Immature natural killer cell (primary cell): Measurements from ENCODE around the gene MAP1LC3B2. TPM values are rescaled to one million over a fixed set of nuclear protein-coding genes. Genes with fewer than 3 reads are reported as not detected.
A peak's percentile ranks its signal among the peaks of the same experiment; 100 is the strongest.

Experiments
- DNase-seq, 3 donors: peaks; one replicate each; pipeline ENCODE4 v3.0.0; 2022; ENCODE audit warnings: mixed read lengths in 1 of 3
- H3K27ac Mint-ChIP-seq, 6 donors: one replicate each; pipeline ENCODE4 v1.8.0; 2020; ENCODE audit warnings: mixed read lengths in 6 of 6, mild to moderate bottlenecking in 5 of 6, inconsistent platforms in 4 of 6, moderate library complexity in 3 of 6
- H3K27me3 Mint-ChIP-seq, 3 donors: one replicate each; pipeline ENCODE4 v1.8.0; 2020 to 2021; ENCODE audit warnings: low read depth in 3 of 3, mild to moderate bottlenecking in 3 of 3, mixed read lengths in 3 of 3, moderate library complexity in 3 of 3, inconsistent platforms in 1 of 3
- H3K36me3 Mint-ChIP-seq, 3 donors: one replicate each; pipeline ENCODE4 v1.8.0; 2020; ENCODE audit warnings: mixed read lengths in 3 of 3, inconsistent platforms in 2 of 3, mild to moderate bottlenecking in 2 of 3
- H3K4me1 Mint-ChIP-seq, 2 donors: one replicate each; pipeline ENCODE4 v1.8.0; 2020; ENCODE audit warnings: inconsistent platforms in 2 of 2, mild to moderate bottlenecking in 2 of 2, mixed read lengths in 2 of 2, moderate library complexity in 1 of 2
- H3K4me3 Mint-ChIP-seq, 5 donors: one replicate each; pipeline ENCODE4 v1.8.0; 2020; ENCODE audit warnings: mild to moderate bottlenecking in 5 of 5, mixed read lengths in 5 of 5, inconsistent platforms in 3 of 5, moderate library complexity in 3 of 5
- H3K9me3 Mint-ChIP-seq, 6 donors: one replicate each; pipeline ENCODE4 v1.8.0; 2020; ENCODE audit warnings: mild to moderate bottlenecking in 6 of 6, mixed read lengths in 6 of 6, inconsistent platforms in 4 of 6, moderate library complexity in 3 of 6
- polyA plus RNA-seq, 3 donors: library from polyadenylated mRNA; unstranded; fragments of 300-500 nt; fragmentation: Illumina TruSeq; gene quantifications; one replicate each; pipeline ENCODE4 v1.2.3, GENCODE V29; 2021

MAP1LC3B2 gene
- 10 to 100 TPM in 1 of 3 donors, 1 to 10 TPM in 2; 2.4 to 11.3 (median 9.8) TPM for polyA plus RNA-seq

GRCh38 chr12:116559162-116559935 is at the start of gene MAP1LC3B2:
Gene MAP1LC3B2 (plus strand): TSS chr12:116559381. CDS start chr12:116575943, 16,562 bp downstream.
- peaks cover 0 to 5% (median 4%) of the 10 kb centered on the region in 3 donors for H3K36me3 Mint-ChIP-seq
- peaks cover 21 to 25% of the 10 kb centered on the region in 2 donors for H3K4me1 Mint-ChIP-seq
- peaks cover 12 to 16% (median 13%) of the 10 kb centered on the region in 3 donors for H3K27me3 Mint-ChIP-seq
- peak; percentile 80 to 81 (median 80) for DNase-seq
- peak within 1 kb of the TSS; percentile 80 to 96 (median 92) for H3K27ac Mint-ChIP-seq
- H3K4me3 Mint-ChIP-seq = peak within 1 kb of the TSS; percentile 79 to 91 (median 83)
- peaks cover 0 to 11% (median 3%) of the 10 kb centered on the region in 6 donors for H3K9me3 Mint-ChIP-seq

- Mint-ChIP-seq H3K4me1 (peaks cover 0 to 1% of the 10 kb centered on the region in 2 donors), H3K27me3 (peaks cover 2 to 5% (median 4%) of the 10 kb centered on the region in 3 donors), H3K9me3 (no peaks in the 10 kb centered on the region), H3K36me3 (no peaks in the 10 kb centered on the region), H3K27ac (no peak overlapping the region), H3K4me3 (no peak overlapping the region)
- DNase-seq = no peak
These were observed 45.2 kb upstream of the MAP1LC3B2 start for GRCh38 chr12:116513944-116514343.

- no peak overlapping the region for H3K27ac Mint-ChIP-seq
- no peaks in the 10 kb centered on the region for H3K4me1 Mint-ChIP-seq
- no peak for DNase-seq
These were observed 43.5 kb upstream of the MAP1LC3B2 start for GRCh38 chr12:116515684-116516083.

DNA sequence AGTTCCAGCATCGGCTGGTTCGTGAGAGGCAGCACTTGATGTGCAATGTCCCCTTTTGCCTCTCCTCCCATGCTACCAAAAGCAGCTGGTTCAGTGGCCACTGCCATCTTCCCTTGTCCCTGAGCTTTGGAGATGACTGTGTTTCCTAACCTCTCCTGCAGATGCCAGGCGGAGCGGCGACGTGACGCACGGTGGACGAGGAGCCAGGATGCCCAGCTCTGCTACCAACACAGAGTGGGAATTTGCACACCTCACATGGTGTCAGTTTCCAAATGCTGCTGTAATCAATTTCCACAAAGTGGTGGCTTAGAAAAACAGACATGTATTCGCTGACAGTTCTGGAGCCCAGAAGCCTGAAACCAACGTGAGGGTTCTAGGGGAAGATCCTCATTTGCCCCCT is 42.5 kb upstream of the MAP1LC3B2 start:
- no peak for DNase-seq
- peaks cover 0 to 3% (median 0%) of the 10 kb centered on the region in 3 donors for H3K27me3 Mint-ChIP-seq
- no peaks in the 10 kb centered on the region for H3K4me1 Mint-ChIP-seq
- H3K4me3 Mint-ChIP-seq = no peak overlapping the region
- H3K27ac Mint-ChIP-seq = no peak overlapping the region
- H3K9me3 Mint-ChIP-seq = no peaks in the 10 kb centered on the region
- no peaks in the 10 kb centered on the region for H3K36me3 Mint-ChIP-seq

More at GRCh38 chr12:116515684-116516083, 43.5 kb upstream of the MAP1LC3B2 start:
- H3K9me3 Mint-ChIP-seq = no peaks in the 10 kb centered on the region
- H3K27me3 Mint-ChIP-seq = peaks cover 0 to 5% (median 2%) of the 10 kb centered on the region in 3 donors
- no peaks in the 10 kb centered on the region for H3K36me3 Mint-ChIP-seq
- H3K4me3 Mint-ChIP-seq = no peak overlapping the region

- peaks cover 0 to 3% (median 3%) of the 10 kb centered on the region in 3 donors for H3K27me3 Mint-ChIP-seq
- H3K36me3 Mint-ChIP-seq = no peaks in the 10 kb centered on the region
- H3K9me3 Mint-ChIP-seq = no peaks in the 10 kb centered on the region
- H3K27ac Mint-ChIP-seq = no peak overlapping the region
- H3K4me3 Mint-ChIP-seq = no peak overlapping the region
- no peak for DNase-seq
- H3K4me1 Mint-ChIP-seq = no peaks in the 10 kb centered on the region
These were observed 41.6 kb upstream of the MAP1LC3B2 start for GRCh38 chr12:116517431-116518045.

GRCh38 chr12:116520225-116520760 is 38.9 kb upstream of the MAP1LC3B2 start:
- H3K27me3 Mint-ChIP-seq = peaks cover 3 to 5% (median 5%) of the 10 kb centered on the region in 3 donors
- H3K9me3 Mint-ChIP-seq = no peaks in the 10 kb centered on the region
- no peak for DNase-seq
- no peak overlapping the region for H3K4me3 Mint-ChIP-seq
- no peak overlapping the region for H3K27ac Mint-ChIP-seq
- no peaks in the 10 kb centered on the region for H3K4me1 Mint-ChIP-seq
- no peaks in the 10 kb centered on the region for H3K36me3 Mint-ChIP-seq

DNA sequence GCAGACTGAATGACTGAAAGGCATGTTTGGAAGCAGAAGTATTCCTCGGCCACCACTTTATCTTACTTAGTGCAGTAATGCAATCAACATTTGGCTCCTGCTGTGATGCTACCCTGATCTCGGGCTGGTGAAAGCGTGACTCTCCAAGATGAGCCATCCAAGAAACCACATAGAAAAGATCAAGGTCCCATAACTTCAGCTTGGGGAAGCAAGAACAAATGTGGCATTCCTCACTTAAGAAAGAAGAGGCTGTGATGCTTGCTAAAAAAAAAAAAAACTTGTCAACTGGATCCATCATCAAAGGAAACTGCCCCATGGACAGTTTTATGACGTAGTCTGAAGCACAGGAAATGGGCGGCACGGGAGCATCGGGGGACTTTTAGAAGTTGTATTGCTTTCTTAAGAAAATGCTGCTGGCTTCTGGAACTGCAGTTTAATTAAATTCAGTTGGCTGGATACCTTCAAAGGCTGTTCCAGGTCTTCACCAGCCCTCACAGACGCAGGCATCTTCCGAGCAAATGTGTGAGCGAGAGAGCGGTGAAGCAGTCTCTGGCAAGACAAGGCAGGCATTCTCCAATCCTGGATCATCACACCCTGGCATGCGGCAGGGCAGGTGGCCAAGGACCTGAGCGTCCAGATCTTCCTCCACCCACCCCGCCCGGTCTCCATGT is 38.2 kb upstream of the MAP1LC3B2 start:
- no peak for DNase-seq
- H3K9me3 Mint-ChIP-seq = no peaks in the 10 kb centered on the region
- H3K36me3 Mint-ChIP-seq = no peaks in the 10 kb centered on the region
- H3K27me3 Mint-ChIP-seq = peaks cover 3 to 5% (median 5%) of the 10 kb centered on the region in 3 donors
- no peak overlapping the region for H3K4me3 Mint-ChIP-seq
- no peaks in the 10 kb centered on the region for H3K4me1 Mint-ChIP-seq
- no peak overlapping the region for H3K27ac Mint-ChIP-seq

- no peak overlapping the region for H3K27ac Mint-ChIP-seq
- no peaks in the 10 kb centered on the region for H3K4me1 Mint-ChIP-seq
These were observed 34.9 kb upstream of the MAP1LC3B2 start for GRCh38 chr12:116524311-116524710.

DNA sequence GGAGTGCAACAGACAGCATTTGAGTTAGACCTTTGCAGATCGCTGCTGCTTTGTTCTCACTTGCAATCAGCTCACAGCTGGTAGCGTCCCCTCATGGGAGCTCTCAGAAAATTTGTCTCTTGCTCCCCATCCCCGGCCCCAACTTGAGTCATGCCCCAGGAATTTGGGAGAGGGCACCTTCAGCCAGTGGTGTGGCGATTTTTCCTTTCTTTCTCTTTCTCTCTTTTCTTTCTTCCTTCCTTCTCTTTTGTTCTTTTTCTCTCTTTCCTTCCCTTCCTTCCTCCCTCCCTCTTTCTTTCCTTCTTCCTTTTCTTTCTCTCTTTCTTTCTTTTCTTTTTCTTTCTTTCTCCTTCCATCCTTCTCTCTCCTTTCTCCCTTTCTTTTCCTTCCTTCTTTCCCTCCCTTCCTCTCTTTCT is 34.2 kb upstream of the MAP1LC3B2 start:
- Mint-ChIP-seq H3K27me3 (peaks cover 3 to 8% (median 5%) of the 10 kb centered on the region in 3 donors), H3K9me3 (no peaks in the 10 kb centered on the region), H3K4me1 (no peaks in the 10 kb centered on the region)

More at GRCh38 chr12:116524311-116524710, 34.9 kb upstream of the MAP1LC3B2 start:
- H3K9me3 Mint-ChIP-seq = no peaks in the 10 kb centered on the region
- no peak overlapping the region for H3K4me3 Mint-ChIP-seq
- peaks cover 3 to 8% (median 5%) of the 10 kb centered on the region in 3 donors for H3K27me3 Mint-ChIP-seq
- DNase-seq = no peak
- H3K36me3 Mint-ChIP-seq = no peaks in the 10 kb centered on the region

GRCh38 chr12:116525418-116526001 is 33.7 kb upstream of the MAP1LC3B2 start:
- H3K36me3 Mint-ChIP-seq = no peaks in the 10 kb centered on the region
- no peak overlapping the region for H3K4me3 Mint-ChIP-seq
- H3K27me3 Mint-ChIP-seq = peaks cover 4 to 11% (median 5%) of the 10 kb centered on the region in 3 donors
- H3K4me1 Mint-ChIP-seq = no peaks in the 10 kb centered on the region
- no peak overlapping the region for H3K27ac Mint-ChIP-seq
- no peak for DNase-seq
- no peaks in the 10 kb centered on the region for H3K9me3 Mint-ChIP-seq

More for the DNA sequence above, 34.2 kb upstream of the MAP1LC3B2 start:
- Mint-ChIP-seq H3K4me3 (no peak overlapping the region), H3K27ac (no peak overlapping the region), H3K36me3 (no peaks in the 10 kb centered on the region)
- no peak for DNase-seq

DNA sequence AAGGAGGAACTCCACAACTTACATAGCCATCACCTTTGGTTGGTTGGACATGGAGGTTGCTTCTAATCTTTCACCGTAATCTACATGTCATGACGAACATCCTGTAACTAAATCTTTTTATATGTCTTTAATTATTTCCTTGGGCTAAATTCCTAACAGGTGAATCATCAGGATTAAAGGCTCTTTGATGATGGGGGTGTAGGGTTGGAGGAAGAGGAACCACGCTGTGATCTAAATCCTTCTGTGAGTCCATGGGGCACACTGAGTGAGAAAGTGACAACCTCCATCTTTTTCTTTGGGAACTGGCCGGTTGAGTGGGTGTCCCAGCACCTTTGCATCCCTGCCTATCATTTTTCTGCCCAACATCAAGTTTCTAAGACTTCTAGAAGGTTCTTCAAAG is 31.1 kb upstream of the MAP1LC3B2 start:
- no peak for DNase-seq
- Mint-ChIP-seq H3K27me3 (peaks cover 9 to 13% (median 12%) of the 10 kb centered on the region in 3 donors), H3K27ac (no peak overlapping the region), H3K4me1 (peaks cover 11 to 15% of the 10 kb centered on the region in 2 donors), H3K9me3 (no peaks in the 10 kb centered on the region), H3K4me3 (no peak overlapping the region), H3K36me3 (no peaks in the 10 kb centered on the region)

DNA sequence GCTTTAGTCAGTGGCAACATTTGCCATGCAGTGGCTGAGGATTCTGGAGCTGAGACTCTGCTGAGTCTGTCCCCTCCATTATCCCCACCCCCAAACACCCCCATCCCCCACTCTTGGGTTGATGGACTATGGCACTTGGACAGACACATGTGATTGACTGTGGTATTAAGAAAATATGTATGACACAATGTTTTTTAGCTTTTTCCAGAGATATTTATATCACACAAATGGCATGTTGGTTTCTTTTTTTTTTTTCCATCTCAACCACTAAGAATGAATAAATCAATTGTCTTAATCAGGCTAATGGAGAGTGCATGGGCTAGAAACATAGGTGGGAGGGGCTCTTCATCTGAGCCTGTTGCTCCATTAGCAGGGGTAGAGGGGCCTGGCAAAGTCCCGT is 30.7 kb upstream of the MAP1LC3B2 start:
- H3K4me3 Mint-ChIP-seq = no peak overlapping the region
- H3K9me3 Mint-ChIP-seq = no peaks in the 10 kb centered on the region
- H3K27ac Mint-ChIP-seq = no peak overlapping the region
- DNase-seq = no peak
- peaks cover 16 to 19% of the 10 kb centered on the region in 2 donors for H3K4me1 Mint-ChIP-seq
- H3K27me3 Mint-ChIP-seq = peaks cover 9 to 13% (median 13%) of the 10 kb centered on the region in 3 donors
- H3K36me3 Mint-ChIP-seq = no peaks in the 10 kb centered on the region

DNA sequence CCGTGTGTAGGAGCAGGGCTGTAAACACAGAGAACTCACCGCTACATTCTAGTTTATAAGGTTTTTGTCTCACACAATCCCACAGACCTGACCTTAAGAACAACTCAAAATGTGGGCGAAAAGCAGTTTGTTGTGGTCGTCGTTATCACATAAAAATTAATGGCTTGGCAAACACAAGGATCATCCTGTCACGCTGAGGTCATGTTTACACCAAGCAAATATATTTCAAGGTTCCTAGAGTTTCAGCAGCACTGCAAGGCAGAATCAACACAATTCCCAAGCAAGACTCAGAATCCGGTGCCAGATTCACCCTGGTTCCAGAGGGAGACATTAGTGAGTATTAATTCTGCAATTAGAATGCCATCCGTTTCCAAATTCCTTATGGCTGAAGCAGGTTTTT is 30.1 kb upstream of the MAP1LC3B2 start:
- Mint-ChIP-seq H3K4me3 (no peak overlapping the region), H3K27ac (no peak overlapping the region), H3K4me1 (peaks cover 20 to 25% of the 10 kb centered on the region in 2 donors), H3K9me3 (no peaks in the 10 kb centered on the region), H3K36me3 (no peaks in the 10 kb centered on the region), H3K27me3 (peaks cover 9 to 14% (median 13%) of the 10 kb centered on the region in 3 donors)
- DNase-seq = no peak
